Gastroesophageal sphincter (tissue), 4 donors: Measurements from ENCODE around the gene ALOXE3. TPM values are rescaled to one million over a fixed set of nuclear protein-coding genes. Genes with fewer than 3 reads are reported as not detected.

Experiments used
- ATAC-seq: fragments of 150-250 bp; one replicate; pipeline ENCODE4 v1.9.1; 2016; ENCODE audit warnings: mild to moderate bottlenecking, moderate library complexity
- H3K27ac ChIP-seq, 4 donors: fragments of 200-600 bp; sonication (generic) in 3 of 4; 1 replicate in 3 of 4; 2 replicates in 1 of 4; pipeline ENCODE4 v1.5.1; 2016 to 2019
- H3K27me3 ChIP-seq: fragments of 200-600 bp; sonication (generic); one replicate; pipeline ENCODE4 v1.5.1; 2019
- H3K36me3 ChIP-seq, 2 donors: fragments of 200-600 bp; sonication (generic); one replicate each; pipeline ENCODE4 v1.5.1; 2019; ENCODE audit warnings: control low read depth in 1 of 2
- H3K4me1 ChIP-seq, 3 donors: fragments of 200-600 bp; sonication (generic); 1 replicate in 2 of 3; 2 replicates in 1 of 3; pipeline ENCODE4 v1.5.1; 2016 to 2019; ENCODE audit warnings: control low read depth in 2 of 3
- H3K4me3 ChIP-seq, 2 donors: fragments of 200-600 bp; sonication (generic); one replicate each; pipeline ENCODE4 v1.5.1; 2019; ENCODE audit warnings: mild to moderate bottlenecking in 1 of 2, moderate library complexity in 1 of 2
- H3K9me3 ChIP-seq, 3 donors: fragments of 200-600 bp; sonication (generic); one replicate each; pipeline ENCODE4 v1.5.1; 2017 to 2019; ENCODE audit warnings: control low read depth in 2 of 3
- CTCF ChIP-seq, 4 experiments: fragments of 200-600 bp in 2 of 4; fragments of 450-650 bp in 2 of 4; sonication (generic) in 1 of 4; IDR thresholded peaks; one replicate each; pipeline ENCODE4 v1.5.1; 2017 to 2019; ENCODE audit warnings: antibody characterized with exemption in 4 of 4, mild to moderate bottlenecking in 2 of 4, moderate library complexity in 2 of 4
- EP300 ChIP-seq: sonication (generic); formaldehyde crosslinking; IDR thresholded peaks from one replicate; pipeline ENCODE4 v1.6.1; 2017; ENCODE audit warnings: antibody characterized with exemption, mild to moderate bottlenecking
- POLR2A ChIP-seq, 2 donors: fragments of 450-650 bp; IDR thresholded peaks; one replicate each; pipeline ENCODE4 v1.6.1; 2017; ENCODE audit warnings: antibody characterized with exemption in 2 of 2, mild to moderate bottlenecking in 2 of 2, moderate library complexity in 1 of 2
- POLR2AphosphoS5 ChIP-seq: sonication (generic); formaldehyde crosslinking; IDR thresholded peaks from one replicate; pipeline ENCODE4 v1.6.1; 2017; ENCODE audit warnings: antibody characterized with exemption
- WGBS, 2 donors: methylation state at CpG; one replicate each; pipeline ENCODE4 v1.1.5; 2018; ENCODE audit warnings: low coverage in 1 of 2; 5-methylcytosine and 5-hydroxymethylcytosine counted together
- total RNA-seq, 4 donors: library from RNA; depleted of rRNA; stranded (reverse); fragments of >200 nt; gene quantifications; one replicate each; pipeline ENCODE4 v1.1.0, GENCODE V29; 2016

The ALOXE3 gene
- total RNA-seq, 4 donors from 2014 or later: 0.37 TPM; not detected in 3

- Histone ChIP-seq H3K4me3 (peak overlapping the region in 1 of 2 donors; percentile 87), H3K36me3 (peaks cover 0 to 25% of the 10 kb centered on the region in 2 donors), H3K27me3 (no peaks in the 10 kb centered on the region), H3K4me1 (peaks cover 9 to 78% (median 43%) of the 10 kb centered on the region in 3 donors), H3K27ac (peak overlapping the region; percentile 32 to 100 (median 98)), H3K9me3 (no peaks in the 10 kb centered on the region)
- no peak for ATAC-seq
- 28 to 55% methylated on average over 3 of the region's 4 CpGs for WGBS, 2 donors
- no peak for TF ChIP-seq EP300
- TF ChIP-seq POLR2A (IDR thresholded peaks at IDR 0.05): no peak
- TF ChIP-seq CTCF (IDR thresholded peaks at IDR 0.05): no peak
- no peak for TF ChIP-seq POLR2AphosphoS5
These were observed 41.9 kb upstream of the ALOXE3 start for GRCh38 chr17:8160224-8160577.

GRCh38 chr17:8159459-8160223, 41.3 kb upstream of the ALOXE3 start:
- no peak for TF ChIP-seq CTCF (IDR thresholded peaks at IDR 0.05)
- TF ChIP-seq EP300: no peak
- no peak for TF ChIP-seq POLR2A (IDR thresholded peaks at IDR 0.05)
- TF ChIP-seq POLR2AphosphoS5: no peak
- H3K27me3 ChIP-seq: no peaks in the 10 kb centered on the region
- H3K27ac ChIP-seq: peak overlapping the region; percentile 19 to 99 (median 80)
- ATAC-seq: no peak
- no peak overlapping the region for H3K4me3 ChIP-seq
- WGBS, 2 donors: 56 to 77% methylated on average over 3 of the region's 4 CpGs
- peaks cover 0 to 25% of the 10 kb centered on the region in 2 donors for H3K36me3 ChIP-seq
- H3K9me3 ChIP-seq: no peaks in the 10 kb centered on the region
- H3K4me1 ChIP-seq: peaks cover 9 to 72% (median 43%) of the 10 kb centered on the region in 3 donors

GRCh38 chr17:8159032-8159400, 40.7 kb upstream of the ALOXE3 start:
- H3K36me3 ChIP-seq: peaks cover 0 to 25% of the 10 kb centered on the region in 2 donors
- H3K27me3 ChIP-seq: no peaks in the 10 kb centered on the region
- no peaks in the 10 kb centered on the region for H3K9me3 ChIP-seq
- TF ChIP-seq CTCF (IDR thresholded peaks at IDR 0.05) (peak in 1 of 4 experiments; percentile 5), POLR2AphosphoS5 (no peak)
- H3K4me3 ChIP-seq: no peak overlapping the region
- H3K27ac ChIP-seq: peak overlapping the region; percentile 19 to 99 (median 80)
- ATAC-seq: no peak
- peaks cover 7 to 66% (median 36%) of the 10 kb centered on the region in 3 donors for H3K4me1 ChIP-seq
- 24 to 50% methylated on average over 2 to 3 of the region's 3 CpGs for WGBS, 2 donors

- peaks cover 0 to 25% of the 10 kb centered on the region in 2 donors for H3K36me3 ChIP-seq
- H3K4me3 ChIP-seq: no peak overlapping the region
- no peak for ATAC-seq
- 21 to 27% methylated on average over 4 to 11 of the region's 20 CpGs for WGBS, 2 donors
- no peaks in the 10 kb centered on the region for H3K27me3 ChIP-seq
- peak overlapping the region; percentile 97 to 99 (median 98) for H3K27ac ChIP-seq
- no peak for TF ChIP-seq EP300
- TF ChIP-seq POLR2A (IDR thresholded peaks at IDR 0.05): no peak
- TF ChIP-seq POLR2AphosphoS5: peak; percentile 60
- peak in 3 of 4 experiments; percentile 93 to 96 (median 95) for TF ChIP-seq CTCF (IDR thresholded peaks at IDR 0.05)
- no peaks in the 10 kb centered on the region for H3K9me3 ChIP-seq
- H3K4me1 ChIP-seq: peaks cover 3 to 64% (median 31%) of the 10 kb centered on the region in 3 donors
These were observed 40.1 kb upstream of the ALOXE3 start for GRCh38 chr17:8158267-8159031.
